NCI-H1930 (cell line): Measurements from ENCODE around the gene REEP3.

Experiments used
- DNase-seq, 2 experiments: peaks; one replicate each; lab custom pipeline; 2025; lab: John Stamatoyannopoulos, UW

The REEP3 gene

DNA sequence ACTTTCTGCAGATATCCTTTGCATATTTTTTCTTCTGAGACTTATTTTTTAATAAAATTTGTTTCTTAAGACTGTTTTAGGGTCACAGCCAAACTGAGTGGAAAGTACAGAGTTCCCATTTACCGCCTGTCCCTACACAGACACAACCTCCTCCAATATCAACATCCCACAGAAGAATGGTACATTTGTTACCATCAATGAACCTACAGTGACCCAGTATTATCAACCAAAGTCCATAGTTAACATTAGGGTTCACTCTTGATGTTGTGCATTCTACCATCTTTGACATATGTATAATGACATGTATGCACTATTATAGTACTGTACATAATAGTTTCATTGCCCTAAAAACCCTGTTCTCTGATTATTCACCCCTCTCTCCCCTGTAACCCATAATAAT is 14.6 kb upstream of the REEP3 start:
- no peak for DNase-seq

- no peak for DNase-seq
Observed at GRCh38 chr10:63515002-63515763, 6.0 kb upstream of the REEP3 start.

DNA sequence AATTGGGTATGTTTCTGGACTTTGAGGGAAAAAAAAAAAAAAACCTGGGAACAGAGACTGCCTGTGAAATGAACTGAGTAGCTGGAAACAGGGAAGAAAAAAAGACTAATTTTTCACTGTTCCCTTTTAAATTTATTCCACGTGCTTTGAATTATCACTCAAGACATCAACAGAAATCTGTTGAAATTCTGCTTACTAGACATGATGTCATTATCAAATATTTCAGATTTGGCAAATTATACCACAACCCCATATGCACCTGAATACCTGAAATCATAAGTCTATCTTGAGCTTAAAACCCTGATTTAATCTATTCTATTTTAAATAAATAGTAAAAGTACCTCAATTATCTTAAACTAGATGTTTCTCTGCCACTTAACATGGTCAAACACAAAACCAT is 5.0 kb upstream of the REEP3 start:
- DNase-seq: no peak

- no peak for DNase-seq
Observed at GRCh38 chr10:63518690-63519288, 2.4 kb upstream of the REEP3 start.

DNA sequence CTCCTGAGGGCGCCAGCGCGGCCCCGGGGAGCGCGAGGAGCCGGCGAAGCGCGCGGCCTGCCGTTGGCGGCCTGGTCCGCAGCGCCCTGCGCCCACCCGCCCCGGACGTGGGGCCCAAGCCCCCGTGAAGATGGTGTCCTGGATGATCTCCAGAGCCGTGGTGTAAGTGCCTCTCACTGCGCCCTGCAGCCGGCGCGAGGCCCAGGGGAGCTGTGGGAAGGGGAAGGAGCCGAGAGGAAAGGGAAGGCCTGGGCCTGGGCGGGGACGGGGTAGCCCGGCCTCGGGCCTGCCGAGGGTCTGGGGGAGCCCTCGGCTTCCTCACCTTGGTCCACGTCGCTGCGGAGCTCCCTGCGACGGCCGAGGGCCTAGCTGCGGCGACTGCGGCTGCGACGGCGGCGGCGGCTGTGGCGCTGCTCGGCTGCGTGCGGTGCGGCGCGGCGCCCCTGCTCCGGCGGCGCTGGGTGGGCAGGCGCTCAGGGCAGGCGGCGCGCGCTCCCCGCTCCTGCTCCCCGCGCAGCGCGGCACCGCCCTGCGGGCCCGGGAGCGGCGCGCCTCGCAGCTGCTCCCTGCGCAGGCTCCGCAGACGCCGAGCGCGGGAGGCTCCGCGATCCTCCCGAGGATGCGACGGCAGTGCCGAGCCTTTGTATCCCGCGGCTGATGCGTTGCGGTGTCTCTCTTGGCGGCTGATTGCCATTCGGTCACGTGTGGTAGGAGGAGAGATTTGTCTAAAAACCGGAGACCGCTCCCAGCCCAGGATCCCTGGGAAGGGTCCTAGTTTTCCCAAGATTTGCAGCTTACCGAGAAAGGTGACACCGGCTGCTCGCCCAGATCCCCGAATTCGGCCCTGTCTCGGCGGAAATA is 445 bp downstream of the REEP3 start:
- DNase-seq: peak; percentile 26 to 56

- no peak for DNase-seq
Observed at GRCh38 chr10:63522277-63522687, 1.1 kb downstream of the REEP3 start.

- no peak for DNase-seq
Observed at GRCh38 chr10:63522995-63523394, 1.8 kb downstream of the REEP3 start.

- no peak for DNase-seq
Observed at GRCh38 chr10:63525021-63525420, 3.8 kb downstream of the REEP3 start.

DNA sequence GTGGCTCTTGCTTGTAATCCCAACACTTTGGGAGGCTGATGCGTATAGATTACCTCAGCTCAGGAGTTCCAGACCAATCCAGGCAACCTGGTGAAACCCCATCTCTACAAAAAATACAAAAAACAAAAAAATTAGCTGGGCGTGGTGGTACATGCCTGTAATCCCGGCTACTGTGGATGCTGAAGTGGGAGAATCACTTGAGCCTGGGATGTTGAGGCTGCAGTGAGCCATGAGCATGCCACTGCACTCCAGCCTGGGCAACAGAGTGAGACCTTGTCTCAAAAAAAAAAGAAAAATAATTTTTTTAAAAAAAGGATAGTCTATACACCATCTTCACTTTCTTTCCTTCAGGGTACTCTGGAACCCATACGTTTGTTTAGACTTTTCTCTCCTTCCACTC is 6.2 kb downstream of the REEP3 start:
- no peak for DNase-seq

DNA sequence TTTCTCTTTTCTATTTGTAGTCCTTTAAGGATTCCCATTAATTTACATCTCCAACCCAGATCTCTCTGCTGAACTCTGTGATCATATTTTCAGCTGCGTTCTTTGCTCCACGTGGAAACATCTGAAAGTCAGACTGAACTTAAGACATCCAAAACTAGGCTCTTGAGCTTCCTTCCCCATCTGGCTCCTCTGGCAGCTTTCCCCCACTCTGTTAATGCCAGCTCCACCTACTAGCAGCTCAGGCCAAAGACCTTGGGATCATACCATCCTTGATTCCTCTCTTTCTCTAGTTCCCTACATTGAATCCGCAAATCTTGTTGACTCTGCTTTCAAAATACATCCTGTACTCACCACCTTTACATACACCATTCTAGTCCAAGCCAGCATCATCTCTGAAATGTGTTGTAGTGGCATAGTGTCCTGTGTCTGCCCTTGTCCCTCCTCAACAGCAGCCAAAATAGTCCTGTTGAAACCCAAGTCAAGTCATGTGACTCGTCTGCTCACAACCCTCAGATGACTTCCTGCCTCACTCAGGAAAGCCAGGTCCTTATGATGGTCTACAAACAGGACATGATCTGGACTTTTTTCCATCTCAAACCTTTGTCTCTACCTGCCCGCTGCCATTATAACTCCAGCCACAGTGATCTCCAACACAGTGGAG is 7.0 kb downstream of the REEP3 start:
- no peak for DNase-seq

GRCh38 chr10:63530409-63530808 is 9.2 kb downstream of the REEP3 start:
- DNase-seq: no peak

- DNase-seq: no peak
Observed at GRCh38 chr10:63534723-63535122, 13.5 kb downstream of the REEP3 start.

GRCh38 chr10:63536698-63537097 is 15.5 kb downstream of the REEP3 start:
- DNase-seq: no peak

- DNase-seq: no peak
Observed at GRCh38 chr10:63537536-63537935, 16.3 kb downstream of the REEP3 start.

DNA sequence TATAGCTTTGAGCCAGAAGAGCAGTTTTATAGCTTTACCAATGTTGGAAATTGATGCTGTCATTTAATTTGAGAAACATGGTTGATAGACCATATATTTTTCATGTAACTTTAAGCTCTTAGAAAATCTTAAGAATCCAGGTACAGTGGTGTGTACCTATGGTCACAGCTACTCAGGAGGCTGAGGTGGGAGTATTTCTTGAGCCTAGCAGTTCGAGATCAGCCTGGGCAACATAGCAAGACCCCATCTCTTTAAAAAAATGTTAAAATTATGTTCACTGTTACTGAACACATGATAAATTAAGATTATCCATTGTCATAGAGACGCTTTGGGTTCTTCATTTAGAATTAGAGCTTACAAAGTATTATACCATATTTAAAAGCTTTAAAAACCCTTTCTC is 18.2 kb downstream of the REEP3 start:
- no peak for DNase-seq

GRCh38 chr10:63539994-63540393 is 18.8 kb downstream of the REEP3 start:
- no peak for DNase-seq

DNA sequence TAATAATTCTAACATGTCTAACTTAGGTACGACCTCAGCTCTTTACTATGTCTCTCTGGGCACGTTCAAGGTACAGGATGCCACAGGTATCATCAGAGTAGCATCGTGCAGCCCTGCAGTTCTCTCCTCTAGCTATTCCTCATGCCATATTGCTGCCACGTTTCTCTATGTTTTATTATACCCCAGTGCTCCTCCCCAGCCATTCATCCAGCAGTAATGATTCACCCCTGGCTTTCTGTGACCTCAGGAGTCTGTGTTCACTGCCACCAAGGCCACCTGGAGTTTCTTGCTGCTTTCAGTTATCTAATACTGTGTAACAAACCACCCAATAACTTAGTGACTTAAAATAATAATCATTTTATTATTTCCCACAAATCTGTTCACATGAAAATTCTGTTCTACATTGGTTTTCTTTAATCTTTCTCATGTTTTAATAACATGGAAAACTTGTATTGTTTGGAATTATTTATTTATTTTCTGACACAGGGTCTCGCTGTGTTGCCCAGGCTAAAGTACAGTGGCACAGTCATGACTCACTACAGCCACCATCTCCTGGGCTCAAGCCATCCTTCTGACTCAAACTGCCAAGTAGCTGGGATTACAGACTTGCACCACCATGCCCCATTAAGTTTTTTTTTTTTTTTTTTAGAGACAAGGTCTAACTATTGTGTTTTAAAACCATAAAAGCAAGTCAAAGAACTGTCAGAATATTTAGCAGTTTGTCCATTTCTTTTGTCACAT is 21.8 kb downstream of the REEP3 start:
- no peak for DNase-seq

GRCh38 chr10:63543576-63543962 is 22.4 kb downstream of the REEP3 start:
- DNase-seq: no peak

GRCh38 chr10:63544418-63544817 is 23.2 kb downstream of the REEP3 start:
- no peak for DNase-seq

- DNase-seq: no peak
Observed at GRCh38 chr10:63547628-63548360, 26.6 kb downstream of the REEP3 start.

- DNase-seq: no peak
Observed at GRCh38 chr10:63548860-63549259, 27.7 kb downstream of the REEP3 start.
